HG02852 (cell line): ENCODE measurements around the gene MMS22L.

ENCODE experiments used
- ATAC-seq: cut with Tn5 transposase; IDR thresholded peaks from one replicate; pipeline ENCODE4 v1.9.1; 2021; ENCODE audit warnings: mild to moderate bottlenecking, moderate library complexity; ENCODE audit not compliant: unreplicated experiment

Gene MMS22L

DNA sequence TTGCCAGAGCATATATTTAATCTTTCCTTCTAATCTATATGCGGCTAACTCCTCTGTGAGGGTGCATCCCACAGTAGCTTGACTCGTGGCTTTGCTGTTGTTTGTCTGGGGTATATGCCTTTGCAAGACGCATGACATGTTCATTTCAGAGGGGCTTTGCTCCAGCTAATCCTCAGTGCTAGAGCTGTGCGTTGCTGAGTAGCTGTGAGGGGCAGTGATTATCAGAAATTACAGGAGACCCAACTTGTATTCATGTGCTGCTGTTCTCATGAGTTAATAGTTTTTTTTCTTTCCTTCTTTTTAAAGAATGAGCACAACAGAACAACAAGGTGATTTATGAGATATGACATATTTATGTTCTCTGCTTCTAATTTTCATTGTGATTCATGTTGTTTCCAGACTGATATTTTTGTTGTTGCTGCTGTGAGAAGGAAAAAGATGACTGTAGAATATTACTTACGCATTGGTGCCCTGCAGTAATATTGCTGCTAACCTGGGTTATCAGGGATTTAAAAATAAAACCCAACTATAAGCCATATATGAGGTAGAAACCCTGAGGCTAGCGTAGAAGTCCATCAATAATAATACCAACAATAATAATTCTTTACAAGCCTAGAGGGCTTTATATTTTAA is 190.2 kb downstream of the MMS22L start:
- no peak for ATAC-seq
